H1 (cell line): ENCODE results near the gene KRTAP5-6. TPM values are rescaled to one million over a fixed set of nuclear protein-coding genes. Genes with fewer than 3 reads are reported as not detected.
"Not testable (repeated sequence)": the region's sequence is repeated elsewhere in the genome, so short reads cannot be mapped to it uniquely, and the experiment has no call there.

Source experiments
- CTCF ChIA-PET: fragments of 300-600 bp; sonication (Branson Sonifier 250); formaldehyde crosslinking; loops from one replicate; lab custom pipeline; 2021; ENCODE audit not compliant: partially characterized antibody; lab: Charles Lee
- POLR2A ChIA-PET: fragments of 300-600 bp; sonication (Branson Sonifier 250); formaldehyde crosslinking; loops from one replicate; lab custom pipeline; 2021; ENCODE audit warnings: inconsistent platforms; ENCODE audit not compliant: partially characterized antibody; lab: Charles Lee
- DNase-seq, 2 experiments: peaks; one replicate each; pipeline versions ENCODE4 v3.0.0 to v3.0.0-alpha.2; 2010 to 2022; ENCODE audit warnings: low spot score in 2 of 2, low read depth in 1 of 2, mixed read lengths in 1 of 2
- FAIRE-seq: peaks from 2 replicates; lab custom pipeline; 2011; peaks lifted over from hg19 to GRCh38; lab: Jason Lieb, UNC
- H2AFZ ChIP-seq: 2 replicates; pipeline ENCODE4 v1.8.1; 2012; ENCODE audit warnings: low read length, inconsistent platforms
- H2AK5ac ChIP-seq: 2 replicates; pipeline ENCODE4 v1.6.1; 2013; ENCODE audit warnings: low read depth, low read length
- H2BK120ac ChIP-seq: replicated peaks from 2 replicates; pipeline ENCODE3; 2013; ENCODE audit warnings: low read depth, low read length, inconsistent platforms
- H2BK12ac ChIP-seq: 2 replicates; pipeline ENCODE4 v1.6.1; 2013; ENCODE audit warnings: low read depth, low read length
- H2BK15ac ChIP-seq: 2 replicates; pipeline ENCODE4 v1.6.1; 2013; ENCODE audit warnings: low read length
- H2BK20ac ChIP-seq: 2 replicates; pipeline ENCODE4 v1.6.1; 2013; ENCODE audit warnings: low read length
- H2BK5ac ChIP-seq: 2 replicates; pipeline ENCODE4 v1.6.1; 2013; ENCODE audit warnings: low read depth, low read length
- H3K14ac ChIP-seq: 2 replicates; pipeline ENCODE4 v1.6.1; 2013; ENCODE audit warnings: inconsistent platforms; ENCODE audit not compliant: insufficient read length
- H3K18ac ChIP-seq: 2 replicates; pipeline ENCODE4 v1.6.1; 2013; ENCODE audit warnings: low read length; ENCODE audit errors: extremely low read depth
- H3K23ac ChIP-seq: 2 replicates; pipeline ENCODE4 v1.6.1; 2013; ENCODE audit warnings: inconsistent platforms; ENCODE audit not compliant: insufficient read length
- H3K23me2 ChIP-seq: 2 replicates; pipeline ENCODE4 v1.6.1; 2013; ENCODE audit warnings: low read depth, low read length
- H3K27ac ChIP-seq: 2 replicates; pipeline ENCODE4 v1.6.1; 2011; ENCODE audit warnings: low read depth, low read length, inconsistent platforms
- H3K27me3 ChIP-seq, 4 experiments: replicated peaks in 1 of 4; 1 replicate in 1 of 4; 2 replicates in 3 of 4; pipeline versions ENCODE4 v1.6.1 to v1.8.1; 2011 to 2013; ENCODE audit warnings: low read length in 3 of 4, mild to moderate bottlenecking in 3 of 4, inconsistent platforms in 2 of 4, mixed read lengths in 2 of 4, moderate library complexity in 1 of 4; ENCODE audit not compliant: control insufficient read depth in 3 of 4, insufficient read depth in 3 of 4; ENCODE audit errors: extremely low read depth in 1 of 4
- H3K36me3 ChIP-seq, 4 experiments: 2 replicates each; pipeline versions ENCODE4 v1.6.1 to v1.8.1; 2011 to 2013; ENCODE audit warnings: mild to moderate bottlenecking in 4 of 4, low read length in 3 of 4, moderate library complexity in 2 of 4, control low read depth in 1 of 4, inconsistent platforms in 1 of 4; ENCODE audit not compliant: insufficient read depth in 4 of 4, control insufficient read depth in 2 of 4
- H3K4ac ChIP-seq: replicated peaks from 2 replicates; pipeline ENCODE3; 2013; ENCODE audit warnings: low read length, low read depth, mixed read lengths, inconsistent platforms; ENCODE audit not compliant: insufficient read length
- H3K4me1 ChIP-seq, 4 experiments: replicated peaks in 1 of 4; 1 replicate in 1 of 4; 2 replicates in 3 of 4; pipeline versions ENCODE4 v1.6.1 to v1.8.1; 2011 to 2013; ENCODE audit warnings: low read length in 3 of 4, inconsistent platforms in 2 of 4, mixed read lengths in 1 of 4; ENCODE audit not compliant: insufficient read depth in 4 of 4, control insufficient read depth in 3 of 4
- H3K4me2 ChIP-seq, 2 experiments: 2 replicates each; pipeline versions ENCODE4 v1.6.1 to v1.8.1; 2011 to 2013; ENCODE audit warnings: low read depth in 2 of 2, low read length in 2 of 2, control low read depth in 1 of 2, inconsistent platforms in 1 of 2, mild to moderate bottlenecking in 1 of 2; ENCODE audit not compliant: insufficient read depth in 1 of 2
- H3K4me3 ChIP-seq, 4 experiments: fragments of 200-600, 300-600 bp in 1 of 4; sonication (generic), shearing (Covaris generic), sonication (Bioruptor Twin) in 1 of 4; 2 replicates each; pipeline versions ENCODE4 v1.5.1 to v1.8.1; 2011 to 2016; ENCODE audit warnings: low read length in 4 of 4, low read depth in 3 of 4, control low read depth in 2 of 4, inconsistent platforms in 2 of 4, mild to moderate bottlenecking in 2 of 4, mixed read lengths in 1 of 4, moderate library complexity in 1 of 4; ENCODE audit not compliant: insufficient read depth in 2 of 4; ENCODE audit errors: extremely low read depth in 1 of 4
- H3K56ac ChIP-seq: replicated peaks from 2 replicates; pipeline ENCODE3; 2013; ENCODE audit warnings: low read depth, mild to moderate bottlenecking, mixed read lengths, low read length, inconsistent platforms; ENCODE audit not compliant: insufficient read length
- H3K79me1 ChIP-seq: 2 replicates; pipeline ENCODE4 v1.6.1; 2013; ENCODE audit warnings: low read depth, low read length, control low read depth
- H3K79me2 ChIP-seq, 2 experiments: 2 replicates each; pipeline versions ENCODE4 v1.6.1 to v1.8.1; 2012 to 2013; ENCODE audit warnings: low read length in 2 of 2, mild to moderate bottlenecking in 2 of 2, inconsistent platforms in 1 of 2; ENCODE audit not compliant: insufficient read depth in 2 of 2, control insufficient read depth in 1 of 2
- H3K9ac ChIP-seq, 4 experiments: replicated peaks in 1 of 4; 1 replicate in 1 of 4; 2 replicates in 3 of 4; pipeline versions ENCODE4 v1.6.1 to v1.8.1; 2011 to 2013; ENCODE audit warnings: low read depth in 3 of 4, low read length in 3 of 4, control low read depth in 2 of 4, mild to moderate bottlenecking in 2 of 4, moderate library complexity in 2 of 4, inconsistent platforms in 1 of 4; ENCODE audit errors: extremely low read depth in 1 of 4
- H3K9me3 ChIP-seq, 2 experiments: 2 replicates each; pipeline versions ENCODE4 v1.6.1 to v1.8.1; 2012 to 2013; ENCODE audit warnings: mild to moderate bottlenecking in 2 of 2, moderate library complexity in 2 of 2, control low read depth in 1 of 2, inconsistent platforms in 1 of 2, low read depth in 1 of 2, low read length in 1 of 2, mixed read lengths in 1 of 2; ENCODE audit not compliant: insufficient read depth in 2 of 2
- H4K20me1 ChIP-seq, 2 experiments: replicated peaks in 1 of 2; 2 replicates each; pipeline versions ENCODE3 to v1.8.1; 2011 to 2013; ENCODE audit warnings: inconsistent platforms in 2 of 2, low read length in 2 of 2, mild to moderate bottlenecking in 1 of 2; ENCODE audit not compliant: insufficient read depth in 2 of 2, control insufficient read depth in 1 of 2
- H4K5ac ChIP-seq: 2 replicates; pipeline ENCODE4 v1.6.1; 2013; ENCODE audit warnings: low read length, low read depth, mixed read lengths, inconsistent platforms; ENCODE audit not compliant: insufficient read length
- H4K8ac ChIP-seq: 2 replicates; pipeline ENCODE4 v1.8.0; 2013; ENCODE audit warnings: mild to moderate bottlenecking, moderate library complexity, low read length, inconsistent platforms; ENCODE audit not compliant: insufficient read depth; ENCODE audit errors: extremely low read depth
- H4K91ac ChIP-seq: replicated peaks from 2 replicates; pipeline ENCODE3; 2013; ENCODE audit warnings: low read length, mixed read lengths, inconsistent platforms; ENCODE audit not compliant: insufficient read length
- BACH1 ChIP-seq: IDR thresholded peaks from 2 replicates; pipeline ENCODE4 v1.6.1; 2012; ENCODE audit warnings: low read length, improper control_type of control experiment
- KDM1A ChIP-seq: fragments of 200-600, 300-600 bp; sonication (generic); IDR thresholded peaks from 2 replicates; pipeline ENCODE4 v1.7.1; 2016; ENCODE audit warnings: mild to moderate bottlenecking, low read length, borderline replicate concordance
- NRF1 ChIP-seq: IDR thresholded peaks from 2 replicates; pipeline ENCODE4 v1.6.1; 2011; ENCODE audit warnings: mild to moderate bottlenecking, low read depth, low read length, improper control_type of control experiment
- POLR2AphosphoS5 ChIP-seq: IDR thresholded peaks from 2 replicates; pipeline ENCODE4 v1.6.1; 2011; ENCODE audit warnings: low read depth, low read length
- RBBP5 ChIP-seq: IDR thresholded peaks from 2 replicates; pipeline ENCODE4 v1.7.1; 2012; ENCODE audit warnings: low read depth, mild to moderate bottlenecking, inconsistent platforms, low read length, moderate library complexity, borderline replicate concordance
- SUZ12 ChIP-seq: fragments of 200-600 bp; sonication (generic); IDR thresholded peaks from 2 replicates; pipeline ENCODE4 v1.6.1; 2012; ENCODE audit warnings: mild to moderate bottlenecking, inconsistent platforms, low read length, moderate library complexity, mixed read lengths
- TAF7 ChIP-seq: optimal IDR thresholded peaks from 2 replicates; pipeline ENCODE3; 2011; ENCODE audit warnings: low read depth, mild to moderate bottlenecking, inconsistent platforms, low read length, moderate library complexity, borderline replicate concordance
- WGBS, 2 experiments: shearing (Covaris generic) in 1 of 2; methylation state at CpG; one replicate each; pipeline versions ENCODE4 v1.1.6 to v1.1.7; 2013 to 2015; ENCODE audit warnings: low lambda C conversion rate in 2 of 2, mixed read lengths in 2 of 2, inconsistent platforms in 1 of 2, low coverage in 1 of 2, missing lambda C conversion rate in 1 of 2; ENCODE audit not compliant: insufficient replicate concordance in 2 of 2, insufficient coverage in 1 of 2, insufficient read length in 1 of 2; ENCODE audit errors: extremely low coverage in 1 of 2, missing lambda C conversion rate in 1 of 2; 5-methylcytosine and 5-hydroxymethylcytosine counted together
- polyA plus RNA-seq, 7 experiments: library from polyadenylated mRNA; depleted of rRNA in 3 of 7; stranded (reverse) in 5 of 7; unstranded in 2 of 7; fragments of >200 nt in 5 of 7; fragments of 200-250 nt in 2 of 7; gene quantifications; 1 replicate in 5 of 7; 2 replicates in 1 of 7; 4 replicates in 1 of 7; pipeline versions ENCODE4 v1.2.1 to v1.2.3, GENCODE V29; 2011 to 2013; ENCODE audit warnings: missing spikeins in 2 of 7, mixed read lengths in 2 of 7
- total RNA-seq: library from RNA; stranded (reverse); fragmentation: NEBNext Ultra II Directional; extraction: Animal tissue kit (Norgen Biotek cat#: 25700); gene quantifications from 2 replicates; pipeline ENCODE4 v1.2.1, GENCODE V29; 2021

KRTAP5-6 gene
- total and polyA plus RNA-seq, 2 of the 8 experiments (the other 6 are each of a cell fraction or from before 2014, with no cell fraction given) = not detected

DNA sequence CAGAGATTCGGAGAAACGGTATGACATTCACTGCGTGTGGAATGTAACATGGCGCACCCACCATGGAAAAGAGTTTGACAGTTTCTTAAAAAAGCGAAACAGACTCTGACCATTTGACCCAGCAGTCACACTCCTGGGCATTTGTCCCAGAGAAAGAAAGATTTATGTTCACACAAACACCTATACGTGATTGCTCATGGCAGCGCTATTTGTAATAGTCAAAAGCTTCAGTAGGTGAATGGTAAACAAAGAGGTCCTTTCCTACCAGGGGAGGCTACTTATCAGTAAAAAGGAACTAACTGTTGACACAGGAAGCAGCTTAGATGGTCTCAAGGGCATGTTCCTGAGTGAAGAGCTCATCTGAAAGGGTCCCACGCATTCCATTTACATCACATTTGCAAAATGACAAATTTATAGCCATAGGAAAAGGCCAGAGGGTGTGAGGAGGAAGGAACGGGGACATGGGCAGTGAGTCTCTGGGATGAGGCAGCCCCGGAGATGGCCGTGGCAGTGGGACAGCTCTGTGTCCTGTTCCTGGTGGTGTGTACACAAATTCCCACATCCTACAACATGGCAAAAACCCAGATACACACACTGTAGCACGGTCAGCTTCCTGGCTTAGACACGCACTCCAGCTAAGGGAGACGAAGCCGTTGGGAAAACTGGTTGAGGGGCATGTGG, 14.6 kb upstream of the KRTAP5-6 start (continued):
- TF ChIP-seq NRF1 (no peak), KDM1A (no peak), TAF7 (no peak), POLR2AphosphoS5 (no peak), BACH1 (no peak), SUZ12 (no peak), RBBP5 (no peak)

DNA sequence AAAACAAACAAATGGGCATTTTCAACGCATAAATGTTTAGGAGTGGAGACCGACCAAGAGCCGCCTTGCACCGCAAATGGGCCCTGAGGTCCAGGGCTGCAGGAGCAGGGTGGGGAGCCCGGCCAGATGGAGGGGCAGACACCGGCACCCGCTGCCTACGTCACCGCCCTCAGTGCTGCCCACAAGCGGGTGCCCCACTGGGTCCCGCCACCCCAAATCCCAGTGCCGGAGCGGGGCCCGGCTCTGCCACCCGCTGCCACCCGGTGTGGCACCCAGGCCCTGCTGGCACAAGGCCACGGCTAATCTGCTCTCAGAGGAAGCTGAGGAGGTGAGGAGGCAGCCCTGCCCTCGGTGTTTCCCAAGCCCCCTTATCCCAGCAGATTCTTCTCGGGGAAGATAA, 13.8 kb upstream of the KRTAP5-6 start:
- H2BK20ac ChIP-seq, H2BK5ac ChIP-seq, H3K14ac ChIP-seq, H3K56ac ChIP-seq, H3K27me3 ChIP-seq, H2AK5ac ChIP-seq, H3K27ac ChIP-seq, H4K91ac ChIP-seq, H4K20me1 ChIP-seq, H3K4me1 ChIP-seq, H3K9me3 ChIP-seq, DNase-seq, H2BK12ac ChIP-seq, H2BK120ac ChIP-seq, H4K5ac ChIP-seq, H3K9ac ChIP-seq, H3K4me3 ChIP-seq, H3K23ac ChIP-seq, H2BK15ac ChIP-seq, H3K23me2 ChIP-seq, H3K4ac ChIP-seq, FAIRE-seq, H3K36me3 ChIP-seq, H3K79me2 ChIP-seq, H4K8ac ChIP-seq, H3K79me1 ChIP-seq, POLR2A ChIA-PET, H3K18ac ChIP-seq, H3K4me2 ChIP-seq, H2AFZ ChIP-seq: not testable (repeated sequence)
- CTCF ChIA-PET = interaction anchor here (0.8 to 5.9 kb wide), 4 partner anchors 9 to 150 kb away, joined by 3 to 41 read pairs (median 8); no protein-coding TSS in a partner anchor
- 91% methylated on average over 10 of the region's 19 CpGs; no CpG with 5 or more reads in 1 of the 2 experiments for WGBS, 2 experiments
